ENCODE measurements around the gene TM6SF1. TPM values are rescaled to one million over a fixed set of nuclear protein-coding genes. Genes with fewer than 3 reads are reported as not detected.
"Not testable (repeated sequence)": the region's sequence is repeated elsewhere in the genome, so short reads cannot be mapped to it uniquely, and the experiment has no call there.

TM6SF1 gene
- total RNA-seq, 1 donor from 2014 or later: 7.8 TPM

GRCh38 chr15:83112956-83113299 is 5.5 kb downstream of the TM6SF1 start:
- ATAC-seq: no peak
- DNase-seq (ENCODE audit: low spot score): no peak
- intact Hi-C loops (cut with DNase I): no loop called here

DNA sequence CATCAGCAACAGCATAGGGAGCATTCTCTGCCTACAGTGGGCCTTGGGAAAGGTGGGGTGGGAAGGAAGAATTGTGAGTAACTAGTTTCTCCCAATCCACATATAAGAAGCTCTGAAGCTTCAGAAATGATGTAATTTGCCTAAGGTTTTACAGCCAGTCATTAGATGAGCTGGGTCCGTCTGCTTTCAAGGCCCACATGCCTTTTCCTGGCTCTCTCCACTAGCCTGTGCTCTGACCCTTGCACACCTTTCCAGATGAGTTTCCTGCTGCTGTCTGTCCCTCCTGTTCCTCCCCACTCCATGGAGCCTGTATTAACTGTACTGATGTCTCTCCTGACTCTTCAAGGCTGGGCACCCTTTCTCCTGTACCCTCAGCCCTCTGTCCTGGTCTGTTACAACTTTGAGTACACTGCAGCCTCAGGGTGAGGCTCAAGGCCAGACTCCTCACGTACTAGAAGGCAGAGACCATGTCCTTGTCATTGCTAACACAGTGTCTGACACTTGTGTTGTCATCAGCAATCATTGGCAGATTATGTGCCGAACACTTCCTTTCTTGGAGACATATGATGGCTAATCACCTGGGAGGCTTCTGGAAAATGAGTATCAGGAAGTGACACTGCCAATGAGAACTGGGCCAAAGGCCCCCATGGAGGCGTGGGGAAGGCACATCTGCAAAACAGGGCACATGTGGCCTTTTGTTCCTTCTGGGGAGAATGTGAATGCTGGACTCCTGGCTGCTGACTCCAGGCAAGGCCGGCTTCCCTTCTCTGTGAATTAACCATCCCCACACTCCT is 6.6 kb downstream of the TM6SF1 start:
- ATAC-seq (no peak), DNase-seq (ENCODE audit: low spot score) (no peak)
- intact Hi-C loops (cut with DNase I): no loop called here

- ATAC-seq (no peak), DNase-seq (ENCODE audit: low spot score) (no peak)
- intact Hi-C loops (cut with DNase I): no loop called here
These were observed 7.4 kb downstream of the TM6SF1 start for GRCh38 chr15:83114856-83115255.

DNA sequence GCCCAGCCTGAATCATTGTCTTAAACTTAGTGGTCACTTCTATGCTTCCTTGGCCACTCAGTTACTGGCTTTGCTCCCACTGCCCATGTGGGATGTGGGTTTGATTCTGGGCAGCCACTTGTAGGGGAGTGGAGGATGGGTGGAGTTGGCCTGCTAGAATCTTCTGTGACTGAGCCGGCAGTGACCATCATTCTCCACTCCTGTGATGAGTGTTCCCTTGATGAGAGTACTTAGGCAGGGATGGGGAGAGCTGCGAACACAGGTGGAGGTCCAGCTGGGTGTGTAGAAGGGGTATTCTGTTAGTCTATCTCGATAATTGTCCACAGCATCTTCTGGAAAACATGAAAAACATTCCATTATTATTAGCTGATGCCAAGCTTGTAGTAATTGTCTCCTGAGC is 8.0 kb downstream of the TM6SF1 start:
- DNase-seq (ENCODE audit: low spot score): no peak
- no peak for ATAC-seq
- intact Hi-C loops (cut with DNase I): no loop called here

DNA sequence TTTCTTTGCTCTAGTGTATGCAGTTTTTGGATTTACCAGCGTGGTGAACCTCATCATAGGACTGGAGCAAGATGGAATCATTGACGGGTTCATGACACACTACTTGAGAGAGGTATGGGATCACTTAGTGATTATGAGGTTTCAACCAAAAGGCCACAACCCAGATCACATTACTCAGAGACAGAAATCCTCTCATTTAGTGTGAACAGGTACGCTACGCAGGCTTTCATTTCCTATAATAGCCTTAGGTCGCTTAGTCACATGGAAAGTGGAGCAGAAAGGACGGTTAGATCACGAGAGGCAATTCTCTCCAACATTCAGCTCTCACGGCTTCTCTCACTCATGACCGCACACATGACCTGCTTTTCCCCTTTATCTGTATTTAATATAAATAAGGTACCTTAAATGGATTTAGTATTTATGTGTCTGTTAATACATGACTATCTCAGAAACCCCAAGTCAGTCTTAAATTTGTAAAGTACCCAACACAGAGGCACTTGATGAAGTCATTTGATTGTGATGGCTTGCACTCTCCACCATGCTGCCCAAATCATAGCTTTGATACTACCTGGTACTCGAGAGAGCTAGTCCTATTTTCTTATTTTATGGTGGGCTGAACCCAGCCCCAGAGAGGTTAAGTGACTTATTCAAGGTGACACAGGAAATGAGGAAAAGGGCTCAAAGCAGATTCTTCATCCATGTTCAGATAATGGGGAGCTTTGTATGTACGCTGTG is 8.6 kb downstream of the TM6SF1 start:
- intact Hi-C loops (cut with DNase I): no loop called here

GRCh38 chr15:83118291-83118827 is 10.9 kb downstream of the TM6SF1 start:
- DNase-seq (ENCODE audit: low spot score) (no peak), ATAC-seq (no peak)

More for the DNA sequence above, 8.6 kb downstream of the TM6SF1 start:
- ATAC-seq (no peak), DNase-seq (ENCODE audit: low spot score) (no peak)

DNA sequence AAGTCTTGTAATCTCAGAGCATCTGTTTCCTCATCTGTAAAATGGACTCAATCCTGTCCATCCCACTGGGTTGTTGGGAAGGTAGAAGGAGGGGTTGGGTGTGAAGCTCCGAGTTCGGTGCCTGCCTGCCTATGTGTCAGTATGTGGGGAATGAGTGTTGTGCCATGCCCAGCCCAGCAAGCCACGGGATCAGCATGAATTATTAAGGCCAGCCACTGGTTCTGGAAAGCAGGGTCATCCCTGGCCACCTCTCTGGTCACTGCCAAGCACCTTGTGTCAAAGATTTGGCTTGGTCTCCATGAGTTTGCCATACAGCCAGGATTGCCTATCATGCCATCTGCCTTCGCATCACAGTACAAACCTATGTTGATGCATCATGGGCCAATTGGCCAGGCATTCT is 11.5 kb downstream of the TM6SF1 start:
- intact Hi-C loops (cut with DNase I): no loop called here

More at GRCh38 chr15:83118291-83118827, 10.9 kb downstream of the TM6SF1 start:
- intact Hi-C loops (cut with DNase I): no loop called here

DNA sequence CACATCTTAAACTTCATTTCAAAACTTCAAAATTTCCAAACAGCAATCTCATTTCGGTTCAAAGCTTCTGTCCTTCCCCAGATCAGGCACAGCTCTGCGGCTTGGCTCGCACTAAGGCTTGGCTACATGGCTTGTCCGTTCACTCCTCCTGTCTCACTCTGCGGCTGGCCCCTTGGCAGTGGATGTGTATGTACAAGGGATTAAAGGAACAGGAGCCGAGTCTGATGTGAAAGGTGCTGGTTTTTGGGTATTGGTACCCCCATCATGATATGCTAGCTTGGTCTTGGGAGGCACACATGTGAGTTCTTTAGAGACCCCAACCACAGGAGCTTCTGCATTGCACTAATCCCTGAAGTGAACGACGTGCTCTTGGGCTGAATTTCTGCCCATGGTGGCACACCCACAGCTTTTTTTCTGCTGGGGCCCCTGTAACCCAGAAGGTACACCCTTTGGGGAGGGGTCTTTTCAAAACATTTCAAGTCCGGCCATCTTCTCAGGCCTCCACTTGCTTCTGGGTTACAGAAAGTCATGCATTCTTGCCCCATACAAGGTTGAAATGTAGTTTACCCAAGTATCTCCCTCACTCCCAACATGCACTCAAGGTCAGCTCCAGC is 12.6 kb downstream of the TM6SF1 start:
- intact Hi-C loops (cut with DNase I): no loop called here
- DNase-seq (ENCODE audit: low spot score) (no peak), ATAC-seq (no peak)

More for the DNA sequence above, 11.5 kb downstream of the TM6SF1 start:
- ATAC-seq (no peak), DNase-seq (ENCODE audit: low spot score) (no peak)

GRCh38 chr15:83123529-83123928 is 16.1 kb downstream of the TM6SF1 start:
- no peak for DNase-seq (ENCODE audit: low spot score)
- ATAC-seq: no peak

DNA sequence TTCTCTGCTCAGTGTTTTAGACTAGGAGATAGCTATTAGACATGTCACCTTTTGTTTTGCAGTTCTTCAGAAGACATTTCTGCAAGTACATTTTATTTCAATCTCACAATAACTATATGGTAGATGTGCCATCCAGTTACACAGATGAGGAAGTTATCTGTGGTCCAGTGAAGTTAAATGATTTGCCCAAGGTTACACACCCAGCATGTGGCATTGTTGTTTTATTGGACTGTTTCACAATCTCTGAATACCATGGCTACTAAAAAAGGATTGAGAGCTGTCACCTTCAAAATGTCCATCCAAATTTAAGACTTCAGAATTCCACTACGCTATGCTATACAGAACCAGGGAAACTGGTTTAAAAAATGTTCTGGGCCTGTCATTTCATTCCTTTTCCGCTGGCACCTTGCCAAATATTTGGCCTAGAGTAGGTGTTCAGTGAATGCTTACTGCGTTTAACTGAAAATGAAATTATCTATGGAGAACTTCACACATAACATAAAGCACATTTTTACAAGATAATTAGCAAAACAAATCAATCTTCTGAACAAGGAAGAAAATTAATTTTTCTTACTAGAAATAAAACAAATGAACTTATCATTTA is 20.2 kb downstream of the TM6SF1 start:
- ATAC-seq: no peak
- no peak for DNase-seq (ENCODE audit: low spot score)
- intact Hi-C loops (cut with DNase I): no loop called here

More at GRCh38 chr15:83123529-83123928, 16.1 kb downstream of the TM6SF1 start:
- intact Hi-C loops (cut with DNase I): no loop called here

DNA sequence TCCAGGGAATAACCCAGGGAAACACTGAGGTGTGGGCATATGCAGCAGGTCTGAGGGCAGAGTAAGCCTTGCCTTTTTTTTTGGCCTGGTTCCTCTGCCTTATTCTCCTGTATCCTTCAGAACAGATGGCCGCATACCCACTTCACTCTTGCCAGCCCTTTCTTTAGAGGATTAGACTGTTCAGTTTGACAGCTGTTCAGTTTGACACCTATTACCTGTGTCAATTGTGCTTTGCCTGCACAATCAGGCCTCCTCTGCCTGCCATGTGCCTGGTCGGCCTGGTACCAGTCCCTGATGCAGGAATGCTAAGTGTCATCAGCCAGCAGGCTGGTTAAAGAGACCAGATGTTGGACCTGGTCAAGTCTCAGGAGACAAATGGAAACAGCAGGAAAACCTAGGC is 22.3 kb downstream of the TM6SF1 start:
- no peak for ATAC-seq
- intact Hi-C loops (cut with DNase I): no loop called here
- no peak for DNase-seq (ENCODE audit: low spot score)

DNA sequence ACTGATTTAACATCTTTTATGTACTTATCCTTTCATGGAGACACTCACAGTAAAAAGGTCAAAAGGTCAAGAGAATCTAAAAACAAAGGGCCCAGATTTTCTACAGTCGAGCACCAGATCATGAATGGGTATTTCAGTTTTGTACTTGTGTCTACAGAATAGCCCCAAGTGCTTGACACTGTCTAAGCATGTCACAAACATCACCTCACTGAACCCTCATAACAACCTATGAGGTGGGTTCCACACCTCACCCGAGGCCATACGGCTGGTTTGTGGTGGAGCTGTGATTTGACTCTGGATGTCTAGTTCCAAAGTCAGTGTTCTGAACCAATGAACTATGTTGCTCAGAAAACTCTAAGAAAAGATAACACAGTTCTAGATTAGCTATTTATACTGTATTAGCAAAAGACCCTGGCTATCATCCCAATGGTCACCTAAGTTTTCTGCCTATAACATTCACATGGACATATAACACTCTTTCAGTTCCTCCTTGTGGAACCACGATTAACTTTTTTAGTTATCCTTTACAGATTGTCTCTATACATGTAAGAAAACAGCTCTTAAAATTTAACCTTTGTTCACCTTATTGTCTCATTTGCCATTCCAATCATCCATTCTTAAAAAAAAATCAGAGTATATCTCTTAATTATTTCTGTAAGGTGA is 25.5 kb downstream of the TM6SF1 start:
- ATAC-seq: no peak
- intact Hi-C loops (cut with DNase I): no loop called here

DNA sequence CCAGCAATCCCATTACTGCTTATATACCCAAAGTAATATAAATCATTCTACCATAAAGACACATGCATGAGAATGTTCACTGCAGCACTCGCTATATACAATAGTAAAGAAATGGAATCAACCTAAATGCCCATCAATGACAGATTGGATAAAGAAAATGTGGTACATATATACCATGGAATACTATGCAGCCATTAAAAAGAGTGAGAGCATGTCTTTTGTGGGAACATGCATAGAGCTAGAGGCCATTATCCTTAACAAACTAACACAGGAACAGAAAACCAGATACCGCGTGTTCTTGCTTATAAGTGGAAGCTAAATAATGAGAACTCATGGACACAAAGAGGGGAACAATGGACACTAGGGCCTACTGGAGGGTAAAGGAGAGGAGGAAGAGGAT is 34.7 kb downstream of the TM6SF1 start:
- DNase-seq (ENCODE audit: low spot score); intact Hi-C loops (cut with DNase I); ATAC-seq: not testable (repeated sequence)

More for the DNA sequence above, 25.5 kb downstream of the TM6SF1 start:
- DNase-seq (ENCODE audit: low spot score): no peak

GRCh38 chr15:83144771-83145170 is 37.3 kb downstream of the TM6SF1 start:
- intact Hi-C loops (cut with DNase I): loop anchor here (2.0 kb wide), 1 partner anchor 22 kb away; no protein-coding TSS in a partner anchor
- DNase-seq (ENCODE audit: low spot score): no peak

DNA sequence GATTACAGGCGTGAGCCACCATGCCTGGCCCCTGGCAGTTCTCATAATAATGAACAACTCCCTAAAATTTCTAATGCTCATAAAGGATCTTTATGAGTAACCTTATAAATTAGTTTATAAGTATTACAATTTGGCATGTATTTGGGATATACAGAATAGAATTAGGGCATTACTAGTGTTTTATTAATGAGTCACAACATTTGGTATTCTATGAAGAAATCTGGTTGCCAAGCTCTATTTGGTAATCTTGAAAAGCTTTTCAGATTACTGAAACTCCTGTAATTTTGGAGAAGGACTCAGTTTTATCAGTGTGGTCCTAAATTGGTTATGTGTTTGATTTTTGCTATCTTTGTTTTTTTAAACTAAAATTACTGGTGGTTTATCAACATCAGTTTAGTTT is 45.8 kb downstream of the TM6SF1 start:
- no peak for ATAC-seq
- DNase-seq (ENCODE audit: low spot score): no peak
- intact Hi-C loops (cut with DNase I): no loop called here

More at GRCh38 chr15:83144771-83145170, 37.3 kb downstream of the TM6SF1 start:
- ATAC-seq: no peak

DNA sequence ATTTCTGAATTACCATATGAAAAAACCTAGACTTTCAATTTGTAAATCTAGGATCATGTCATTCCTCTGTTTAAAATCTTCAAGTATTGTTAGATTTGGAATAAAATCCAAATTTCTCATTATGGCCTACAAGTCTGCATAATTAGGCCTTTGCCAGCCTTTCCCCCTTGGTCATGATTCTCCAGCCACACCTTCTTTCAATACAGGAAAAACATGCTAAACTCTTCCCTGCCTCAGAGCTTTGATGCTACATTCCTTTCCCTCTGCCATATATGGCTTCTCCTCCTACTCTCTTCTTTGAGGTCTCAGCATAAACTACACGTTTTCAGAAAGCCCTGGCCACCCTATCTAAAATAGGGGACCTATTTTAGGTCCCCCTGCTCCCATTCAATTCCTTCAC is 48.5 kb downstream of the TM6SF1 start:
- ATAC-seq (no peak), DNase-seq (ENCODE audit: low spot score) (no peak)
- intact Hi-C loops (cut with DNase I): no loop called here

GRCh38 chr15:83158393-83158792 is 50.9 kb downstream of the TM6SF1 start:
- no peak for ATAC-seq

DNA sequence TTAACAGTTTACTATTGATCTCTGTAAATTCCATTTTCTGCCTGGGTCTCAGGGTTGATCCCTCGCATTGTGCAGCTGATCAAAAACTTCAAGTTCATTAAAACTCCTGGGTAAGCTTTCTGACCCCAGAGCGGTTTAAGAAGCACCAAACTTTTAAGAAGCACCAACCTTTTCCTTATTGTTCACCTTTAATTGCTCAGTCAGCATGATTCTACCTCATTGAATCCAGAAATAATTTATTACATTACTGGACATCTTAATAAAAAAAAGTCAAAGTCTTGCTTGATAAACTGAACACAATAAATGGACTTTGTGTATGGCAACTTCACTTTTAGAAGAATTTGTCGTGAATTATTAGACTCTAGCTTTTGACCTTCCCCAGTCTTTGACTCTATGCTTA is 53.3 kb downstream of the TM6SF1 start:
- ATAC-seq: no peak

More at GRCh38 chr15:83158393-83158792, 50.9 kb downstream of the TM6SF1 start:
- no peak for DNase-seq (ENCODE audit: low spot score)
- intact Hi-C loops (cut with DNase I): no loop called here

DNA sequence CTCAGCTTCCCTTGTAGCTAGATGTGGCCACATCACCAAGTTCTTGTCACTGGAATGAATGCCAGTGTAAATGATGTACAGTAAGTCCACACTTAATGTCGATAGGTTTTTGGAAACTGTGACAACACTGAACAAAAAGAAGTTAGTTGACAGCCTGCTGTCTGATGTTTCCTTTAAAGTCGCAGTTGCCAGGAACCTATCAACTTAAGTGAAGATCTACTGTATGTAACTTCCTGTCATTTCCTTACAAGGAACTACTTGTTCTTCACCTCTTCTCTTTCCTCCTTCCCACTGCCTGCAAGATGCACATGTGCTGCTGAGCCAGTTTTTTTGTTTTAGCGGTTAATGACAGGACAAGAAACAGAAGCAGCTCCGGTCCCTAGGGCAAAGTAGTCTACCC is 55.6 kb downstream of the TM6SF1 start:
- intact Hi-C loops (cut with DNase I): no loop called here

More for the DNA sequence above, 53.3 kb downstream of the TM6SF1 start:
- intact Hi-C loops (cut with DNase I): no loop called here
- DNase-seq (ENCODE audit: low spot score): no peak

More for the DNA sequence above, 55.6 kb downstream of the TM6SF1 start:
- DNase-seq (ENCODE audit: low spot score): no peak
- no peak for ATAC-seq
